GM19372 (cell line): ENCODE measurements around the gene THSD7A.

Experiments
- ATAC-seq: cut with Tn5 transposase; IDR thresholded peaks from one replicate; pipeline ENCODE4 v1.9.1; 2021; ENCODE audit warnings: mild to moderate bottlenecking, low read depth, moderate library complexity; ENCODE audit not compliant: unreplicated experiment

THSD7A gene

DNA sequence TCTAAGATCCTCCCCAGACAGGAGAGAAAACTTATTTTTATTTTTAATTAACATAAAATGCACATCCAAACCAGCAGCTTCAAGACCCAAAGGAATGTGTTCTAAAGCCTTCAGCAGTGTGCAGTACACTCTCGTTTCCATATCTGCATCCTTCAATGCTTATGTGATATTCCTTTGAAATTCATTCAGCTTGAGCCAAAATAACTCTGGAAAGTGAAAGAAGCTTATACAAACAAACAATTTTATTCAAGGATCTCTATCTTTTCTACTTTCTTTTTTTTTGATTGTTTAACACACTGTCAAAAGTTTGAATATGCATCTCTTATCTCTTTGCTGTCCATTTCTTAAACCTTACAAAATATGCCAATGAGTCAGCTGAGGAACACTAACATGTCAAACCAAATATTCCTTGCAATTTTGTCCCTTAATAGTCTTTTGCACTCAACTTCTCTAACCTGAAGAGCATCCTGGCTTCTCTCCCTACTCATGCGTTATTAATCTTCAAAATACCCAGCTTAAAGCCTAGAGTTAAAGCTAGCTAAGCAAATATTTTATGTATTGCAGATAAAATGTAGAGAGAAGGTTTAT lies 124.3 kb downstream of the THSD7A start:
- no peak for ATAC-seq

GRCh38 chr7:11706666-11707605 lies 125.1 kb downstream of the THSD7A start:
- ATAC-seq, result no peak

DNA sequence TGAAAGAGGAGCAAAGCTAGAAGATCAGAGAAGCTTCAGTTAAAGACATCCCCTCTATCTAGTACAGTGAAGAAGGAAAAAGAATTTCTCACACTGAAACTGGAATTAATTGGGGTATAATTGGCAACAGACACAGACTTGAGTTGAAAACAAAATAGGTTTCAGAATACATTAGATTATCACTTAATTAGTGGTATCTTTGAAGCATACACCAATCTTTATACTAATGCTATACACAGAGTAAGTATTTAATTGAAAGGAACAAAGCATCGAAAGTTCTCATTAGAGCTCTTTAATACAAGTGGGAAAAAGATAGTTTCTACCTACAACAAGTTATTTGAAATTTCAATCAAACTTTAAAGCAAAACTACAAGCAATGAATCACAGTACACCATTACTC lies 128.2 kb downstream of the THSD7A start:
- no peak for ATAC-seq

- ATAC-seq, result no peak
Measured at GRCh38 chr7:11702938-11703337, 129.1 kb downstream of the THSD7A start.

- ATAC-seq, result no peak
Measured at GRCh38 chr7:11701829-11702560, 130.0 kb downstream of the THSD7A start.

DNA sequence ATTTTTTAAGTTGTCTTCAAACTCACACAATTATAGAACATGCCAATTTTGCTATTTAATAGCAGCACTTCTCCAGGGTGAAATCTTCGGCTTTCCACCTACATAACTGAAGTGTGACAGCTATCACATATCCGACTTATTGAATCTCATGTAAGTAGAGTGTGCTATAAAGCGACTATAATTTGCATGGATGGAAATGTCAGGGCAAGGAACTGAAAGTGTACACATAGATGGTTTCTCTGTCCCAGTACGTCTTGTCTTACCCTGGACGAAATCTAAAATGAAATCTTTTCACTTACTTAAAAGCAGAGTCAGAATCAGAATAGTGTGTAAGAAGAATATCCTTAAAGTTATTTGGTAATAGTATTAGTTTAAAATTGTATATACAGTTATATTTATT lies 132.3 kb downstream of the THSD7A start:
- no peak for ATAC-seq

- ATAC-seq, result no peak
Measured at GRCh38 chr7:11698384-11698871, 133.6 kb downstream of the THSD7A start.

DNA sequence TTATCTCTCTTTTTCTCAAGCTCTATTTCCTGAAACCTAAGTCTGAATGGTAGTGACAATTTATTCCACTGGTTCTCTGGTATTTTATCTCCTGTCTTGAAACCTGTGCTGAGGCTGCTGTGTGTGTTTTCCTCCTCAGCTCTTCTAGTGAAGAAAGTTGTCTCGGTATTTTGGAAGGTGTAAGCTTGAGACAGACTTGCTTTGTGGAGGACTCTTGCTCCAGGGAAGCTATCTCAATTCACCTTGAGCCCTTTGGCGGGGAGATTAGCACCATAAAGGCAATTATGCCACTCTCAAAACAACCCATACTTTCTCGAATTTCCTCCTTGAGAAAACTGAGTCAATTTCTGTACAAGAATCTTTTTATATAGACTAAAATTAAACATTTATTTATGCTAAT lies 141.6 kb downstream of the THSD7A start:
- ATAC-seq, result no peak

DNA sequence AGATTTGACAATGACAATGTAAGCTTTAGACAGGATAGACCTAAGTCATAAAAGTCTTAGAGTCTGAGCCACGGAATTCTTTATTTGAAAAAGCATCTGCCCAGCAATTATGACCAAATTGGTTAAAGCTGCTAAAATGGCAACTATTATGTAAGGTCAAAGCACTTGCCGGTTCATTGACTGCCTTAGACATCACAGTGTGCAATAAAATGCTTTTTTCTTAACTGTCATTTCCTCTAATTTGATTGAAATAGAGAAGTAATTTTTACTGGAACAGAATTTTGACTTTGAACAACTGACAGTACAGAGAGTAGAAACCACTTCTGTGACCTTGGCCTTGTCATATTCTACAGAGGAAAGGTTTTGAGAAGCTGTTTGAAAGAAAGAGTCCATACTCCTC lies 142.9 kb downstream of the THSD7A start:
- ATAC-seq, result no peak

- no peak for ATAC-seq
Measured at GRCh38 chr7:11681461-11681860, 150.5 kb downstream of the THSD7A start.

DNA sequence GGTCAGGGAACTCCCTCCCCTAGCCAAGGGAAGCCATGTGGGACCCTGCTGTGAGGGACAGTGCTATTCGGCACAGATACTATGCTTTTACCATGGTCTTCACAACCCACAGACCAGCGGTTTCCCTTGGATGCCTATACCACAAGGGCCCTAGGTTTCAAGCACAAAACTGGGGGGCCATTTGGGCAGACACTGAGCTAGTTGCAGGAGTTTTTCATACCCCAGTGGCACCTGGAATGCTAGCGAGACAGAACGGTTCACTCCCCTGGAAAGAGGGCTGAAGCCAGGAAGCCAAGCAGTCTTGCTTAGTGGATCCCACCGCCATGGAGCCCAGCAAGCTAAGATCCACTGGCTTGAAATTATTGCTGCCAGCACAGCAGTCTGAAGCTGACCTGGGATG lies 156.8 kb downstream of the THSD7A start:
- ATAC-seq, result no peak

DNA sequence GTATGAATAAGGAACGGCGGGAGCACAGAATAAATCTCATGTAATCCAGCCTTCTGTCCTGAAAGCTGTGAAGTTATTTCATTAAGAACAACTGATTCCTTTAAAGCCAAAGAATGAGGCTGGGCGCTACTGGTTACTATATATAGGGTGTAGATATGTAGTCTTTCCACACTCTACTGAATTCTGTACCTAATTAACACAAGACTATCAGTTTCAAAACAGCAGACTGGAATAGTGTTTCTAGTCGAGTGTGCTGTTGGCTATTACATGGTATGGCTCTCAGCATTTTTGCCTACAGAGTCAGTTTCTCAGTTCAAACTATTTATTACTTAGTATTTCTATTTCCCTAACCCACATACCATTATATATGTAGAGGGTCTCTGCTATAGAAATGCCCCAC lies 163.3 kb downstream of the THSD7A start:
- ATAC-seq, result no peak

- ATAC-seq, result no peak
Measured at GRCh38 chr7:11667810-11668185, 164.2 kb downstream of the THSD7A start.

GRCh38 chr7:11667071-11667809 lies 164.8 kb downstream of the THSD7A start:
- no peak for ATAC-seq

- ATAC-seq, result no peak
Measured at GRCh38 chr7:11665357-11665756, 166.6 kb downstream of the THSD7A start.

DNA sequence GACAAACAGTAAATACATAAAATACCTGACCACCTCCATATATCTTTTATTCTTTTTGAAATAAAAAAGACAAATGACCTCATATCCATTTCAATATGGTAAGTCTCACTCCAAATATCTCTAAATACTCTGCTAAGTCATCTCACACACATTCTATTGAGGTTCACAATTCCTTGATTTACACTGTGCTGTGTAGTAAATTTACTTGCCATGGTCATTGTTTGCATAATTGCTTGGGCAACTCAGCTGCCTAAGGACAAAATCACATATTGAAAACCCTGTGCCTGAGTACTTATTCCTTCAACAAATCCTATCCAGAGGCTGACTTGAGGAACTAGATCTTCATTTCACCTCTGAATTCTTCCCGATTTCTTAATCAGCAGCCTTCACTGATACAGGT lies 176.4 kb downstream of the THSD7A start:
- no peak for ATAC-seq

- no peak for ATAC-seq
Measured at GRCh38 chr7:11655163-11655562, 176.8 kb downstream of the THSD7A start.

- no peak for ATAC-seq
Measured at GRCh38 chr7:11650500-11650899, 181.5 kb downstream of the THSD7A start.

DNA sequence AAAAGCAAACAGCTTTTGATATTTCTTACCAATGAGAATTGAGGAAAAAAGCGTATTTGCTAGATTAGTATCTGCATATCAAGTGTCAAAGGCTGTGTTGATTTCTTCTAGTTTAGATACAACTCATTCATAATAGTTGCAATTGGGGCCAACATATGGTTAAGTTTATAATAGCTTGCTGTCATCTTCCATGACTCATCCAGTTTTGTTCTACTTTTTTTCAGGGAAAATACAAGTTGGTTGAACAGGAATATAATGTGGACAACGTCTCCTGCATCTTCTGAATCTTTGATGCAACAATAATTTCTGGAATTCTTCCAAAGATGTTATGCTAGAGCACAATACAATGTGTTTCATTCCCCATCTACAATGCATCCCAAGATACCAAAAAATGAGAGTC lies 182.0 kb downstream of the THSD7A start:
- ATAC-seq, result no peak

DNA sequence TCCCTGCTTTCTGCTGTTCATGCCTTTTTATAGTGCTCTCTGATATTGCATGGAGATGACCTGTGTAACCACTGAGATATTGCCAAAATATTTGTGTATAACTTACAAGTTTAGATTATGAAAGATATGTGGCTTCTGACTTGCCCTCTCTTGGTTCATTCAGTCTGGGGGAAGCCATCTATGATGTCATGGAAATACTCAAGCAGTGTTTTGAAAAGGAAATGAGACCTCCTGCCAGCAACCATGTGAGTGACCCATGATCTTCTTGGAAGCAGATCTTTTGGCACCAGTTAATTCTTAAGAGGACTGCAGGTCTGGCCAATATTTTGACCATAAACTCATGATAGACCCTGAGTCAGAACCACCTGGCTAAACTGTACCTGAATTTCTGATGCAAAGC lies 183.0 kb downstream of the THSD7A start:
- no peak for ATAC-seq

DNA sequence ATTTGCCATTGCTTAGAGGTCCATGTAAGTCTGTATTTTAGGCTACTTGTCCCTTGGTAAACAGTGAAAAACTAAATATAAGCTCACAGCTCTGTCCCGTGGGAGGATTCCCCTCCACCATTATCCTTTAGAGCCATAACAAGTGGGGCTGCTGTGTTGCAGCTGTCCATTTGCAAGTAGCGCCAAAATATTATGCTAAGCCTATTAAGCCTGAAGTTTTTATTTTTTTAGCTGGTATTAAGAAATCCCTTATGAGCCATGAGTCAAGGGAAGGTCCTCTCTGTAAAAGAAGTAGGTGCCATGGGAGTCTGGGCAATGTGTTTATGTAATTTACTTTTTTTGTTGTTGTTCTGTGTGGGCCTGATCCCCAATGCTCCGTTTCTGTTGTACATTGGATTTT lies 183.9 kb downstream of the THSD7A start:
- no peak for ATAC-seq
